Stimulated activated CD8-positive, alpha-beta memory T cell treated with anti-CD3 and anti-CD28 coated beads, Interleukin-7, amount 100 ng/mL, for 48 hours (primary cell): ENCODE measurements around the gene FRMD3.

Experiments
- DNase-seq, 2 donors: peaks; one replicate each; pipeline ENCODE4 v3.0.0-alpha.2; 2020; ENCODE audit warnings: low read depth in 1 of 2; ENCODE audit errors: extremely low read depth in 1 of 2

FRMD3 gene

DNA sequence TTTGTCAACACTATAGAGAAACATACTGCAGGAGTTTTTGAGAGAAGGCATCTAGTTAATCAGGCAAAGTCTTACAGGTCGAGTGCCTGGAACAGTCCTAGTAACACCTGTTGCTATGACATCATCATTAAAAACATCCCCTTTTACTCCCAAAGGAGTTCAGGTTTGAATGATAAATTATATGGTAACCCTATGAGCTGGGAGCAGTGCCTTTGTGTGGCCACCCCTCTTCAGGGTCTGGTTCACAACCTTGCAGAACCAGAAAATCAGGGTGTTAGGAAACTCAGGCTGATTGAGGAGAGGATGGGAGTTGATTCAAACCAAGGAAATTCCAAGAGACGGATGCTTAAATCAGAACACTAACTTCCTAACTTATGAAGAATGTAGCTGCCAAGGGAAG lies 296.1 kb downstream of the FRMD3 start:
- no peak for DNase-seq

DNA sequence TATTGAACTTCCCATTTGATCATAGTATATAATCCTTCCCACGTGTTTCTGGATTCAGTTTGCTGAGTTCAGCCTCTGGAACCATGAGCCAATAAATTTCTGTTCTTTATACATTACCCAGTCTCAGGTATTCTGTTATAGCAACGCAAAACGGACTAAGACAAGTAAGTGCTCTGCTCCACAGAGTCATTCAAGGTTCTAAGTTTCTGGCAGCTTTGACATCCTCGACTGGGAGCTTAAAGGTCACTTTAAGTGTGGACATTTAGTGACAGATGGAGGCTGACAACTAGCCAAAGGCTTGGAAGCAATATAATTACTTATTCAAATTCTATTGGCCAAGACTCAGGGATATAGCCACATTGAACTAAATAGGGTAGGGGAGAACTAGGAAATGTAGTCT lies 297.5 kb downstream of the FRMD3 start:
- no peak for DNase-seq

GRCh38 chr9:83239747-83240146 lies 298.5 kb downstream of the FRMD3 start:
- DNase-seq, result no peak

- no peak for DNase-seq
These were observed 299.1 kb downstream of the FRMD3 start for GRCh38 chr9:83238871-83239640.

DNA sequence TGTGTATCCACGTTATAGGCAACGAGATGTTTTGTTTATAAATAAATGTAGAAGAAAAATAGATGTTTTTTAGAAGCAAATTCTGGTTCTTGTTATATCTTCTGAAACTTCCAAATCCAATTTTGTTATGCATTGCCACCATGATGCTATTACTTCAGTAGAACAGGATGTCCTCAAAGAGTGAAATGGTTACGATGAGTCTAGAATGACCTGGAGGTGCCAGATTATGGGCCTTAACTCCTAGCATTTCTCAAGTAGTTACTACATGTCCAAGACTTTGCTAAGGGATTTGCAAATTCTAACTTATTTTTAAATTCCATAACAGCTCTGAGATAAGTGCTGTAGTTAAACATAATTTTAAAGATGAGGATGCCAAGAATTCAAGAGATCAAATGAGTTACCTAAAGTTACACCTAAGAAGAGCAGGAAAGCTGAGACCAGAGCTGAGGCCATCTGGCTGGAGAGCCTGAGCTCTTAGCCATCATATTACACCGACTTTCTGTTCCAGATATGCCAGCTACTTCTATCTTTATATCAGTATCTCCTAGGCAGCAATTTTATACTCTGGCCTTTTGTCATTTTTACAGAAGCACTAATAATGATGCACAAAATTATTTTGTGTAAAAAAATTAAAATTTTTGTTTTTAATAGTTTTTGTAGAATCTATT lies 302.0 kb downstream of the FRMD3 start:
- DNase-seq, result no peak

DNA sequence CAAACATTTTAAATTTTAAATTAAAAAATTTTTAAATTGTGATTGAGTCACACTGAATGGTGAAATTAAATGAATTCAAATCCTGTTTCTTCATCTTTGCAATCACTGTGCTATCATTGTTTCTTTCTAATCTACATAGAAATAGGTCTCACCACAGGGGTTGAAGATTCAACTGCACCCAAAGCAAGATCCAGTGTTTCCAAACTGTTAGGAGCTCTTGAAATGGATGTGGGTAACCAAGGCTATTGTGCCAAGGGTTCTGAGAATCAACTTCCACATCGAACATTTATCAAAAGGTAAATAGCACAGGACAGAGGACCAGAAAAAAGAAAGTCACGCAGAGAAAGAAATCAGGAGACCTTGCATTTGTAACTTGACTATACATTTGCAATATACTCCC lies 302.7 kb downstream of the FRMD3 start:
- DNase-seq, result no peak

DNA sequence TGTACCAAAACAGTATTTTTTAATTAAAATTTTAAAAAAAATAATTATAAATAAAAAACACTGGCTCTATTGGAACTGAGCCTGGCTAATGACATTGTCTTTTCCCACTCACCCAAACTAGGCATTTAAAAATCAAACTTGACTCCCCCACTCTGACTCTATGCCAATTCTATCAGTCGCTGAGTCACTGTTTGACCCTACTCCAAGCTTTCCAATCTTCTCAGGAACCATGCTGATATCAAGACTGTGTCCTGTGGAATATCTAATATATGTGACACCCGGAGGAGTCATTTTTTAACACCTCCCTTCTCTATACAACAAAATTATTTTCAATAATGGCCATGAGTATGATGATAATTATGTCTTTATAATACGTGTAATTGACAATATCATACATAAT lies 303.7 kb downstream of the FRMD3 start:
- DNase-seq, result no peak

GRCh38 chr9:83233647-83234046 lies 304.6 kb downstream of the FRMD3 start:
- no peak for DNase-seq

DNA sequence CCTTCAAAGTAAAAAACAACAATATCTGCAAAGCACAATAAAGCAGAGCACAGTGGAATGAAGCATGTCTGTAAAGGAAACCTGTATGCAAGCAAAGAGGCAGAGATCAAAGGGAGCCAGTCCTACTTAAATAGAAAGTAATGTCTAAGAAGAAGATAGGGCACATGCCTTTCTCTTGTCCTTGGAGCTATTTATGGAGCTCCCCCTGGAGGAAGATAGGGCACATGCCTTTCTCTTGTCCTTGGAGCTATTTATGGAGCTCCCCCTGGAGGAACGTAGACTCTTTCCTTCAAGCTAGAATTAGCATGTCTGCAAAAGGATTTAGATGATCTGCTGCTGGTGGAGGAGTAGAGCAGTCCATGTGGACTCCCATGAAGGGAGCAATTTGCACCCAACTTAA lies 307.2 kb downstream of the FRMD3 start:
- DNase-seq, result no peak

GRCh38 chr9:83220730-83221129 lies 317.5 kb downstream of the FRMD3 start:
- peak in 1 of 2 donors; percentile 11 for DNase-seq

DNA sequence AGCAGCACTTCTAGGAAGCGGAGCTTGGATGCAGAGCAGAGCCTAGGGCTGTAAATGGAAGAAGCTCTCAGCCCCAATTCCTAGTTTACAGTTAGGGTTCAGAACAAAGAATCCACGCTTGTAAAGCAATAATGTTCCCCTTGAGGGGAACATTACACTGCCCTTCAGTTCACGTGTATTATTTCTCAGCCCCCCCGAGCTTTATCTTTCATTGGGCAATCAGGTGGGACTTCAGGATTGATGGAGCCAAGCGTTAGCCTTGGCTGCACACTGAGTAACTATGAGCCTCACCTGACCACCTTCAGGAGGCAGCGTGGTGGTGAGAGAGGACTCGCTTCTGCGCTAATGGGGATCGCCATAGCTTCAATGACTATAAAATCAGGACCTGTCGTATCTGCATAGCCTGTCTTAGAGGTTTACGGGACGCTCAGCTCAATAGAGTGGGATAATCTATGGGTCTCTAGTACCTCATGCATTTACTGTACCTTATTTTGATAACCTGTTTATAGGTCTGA lies 318.2 kb downstream of the FRMD3 start:
- no peak for DNase-seq

GRCh38 chr9:83219154-83219923 lies 318.9 kb downstream of the FRMD3 start:
- DNase-seq, result no peak

GRCh38 chr9:83218411-83219090 lies 319.6 kb downstream of the FRMD3 start:
- DNase-seq, result no peak

GRCh38 chr9:83209188-83209731 lies 328.9 kb downstream of the FRMD3 start:
- DNase-seq, result no peak

GRCh38 chr9:83208065-83208850 lies 329.9 kb downstream of the FRMD3 start:
- DNase-seq, result no peak

- DNase-seq, result no peak
These were observed 334.2 kb downstream of the FRMD3 start for GRCh38 chr9:83204047-83204446.

GRCh38 chr9:83200531-83200930 lies 337.7 kb downstream of the FRMD3 start:
- no peak for DNase-seq

- DNase-seq, result no peak
These were observed 338.4 kb downstream of the FRMD3 start for GRCh38 chr9:83199832-83200231.

GRCh38 chr9:83199240-83199639 lies 339.0 kb downstream of the FRMD3 start:
- no peak for DNase-seq

GRCh38 chr9:83198371-83198770 lies 339.8 kb downstream of the FRMD3 start:
- no peak for DNase-seq
